ENCODE results near the gene PRRC2A.

- TF ChIP-seq CTCF (IDR thresholded peaks at IDR 0.05): no peak
- peak in 2 of 3 donors; percentile 37 to 45 for TF ChIP-seq POLR2AphosphoS5 (IDR thresholded peaks at IDR 0.05)
These were observed at the start of gene PRRC2A for GRCh38 chr6:31620586-31621319.
